Superior temporal gyrus (tissue), 1 donor: ENCODE results near the gene TNS3.
"Not testable (repeated sequence)": the region's sequence is repeated elsewhere in the genome, so short reads cannot be mapped to it uniquely, and the experiment has no call there.

Experiments
- DNase-seq: peaks from one replicate; pipeline ENCODE4 v3.0.0-alpha.2; 2016; ENCODE audit errors: extremely low spot score

TNS3 gene

GRCh38 chr7:47283497-47284131 lies 298.3 kb downstream of the TNS3 start:
- DNase-seq, result no peak

DNA sequence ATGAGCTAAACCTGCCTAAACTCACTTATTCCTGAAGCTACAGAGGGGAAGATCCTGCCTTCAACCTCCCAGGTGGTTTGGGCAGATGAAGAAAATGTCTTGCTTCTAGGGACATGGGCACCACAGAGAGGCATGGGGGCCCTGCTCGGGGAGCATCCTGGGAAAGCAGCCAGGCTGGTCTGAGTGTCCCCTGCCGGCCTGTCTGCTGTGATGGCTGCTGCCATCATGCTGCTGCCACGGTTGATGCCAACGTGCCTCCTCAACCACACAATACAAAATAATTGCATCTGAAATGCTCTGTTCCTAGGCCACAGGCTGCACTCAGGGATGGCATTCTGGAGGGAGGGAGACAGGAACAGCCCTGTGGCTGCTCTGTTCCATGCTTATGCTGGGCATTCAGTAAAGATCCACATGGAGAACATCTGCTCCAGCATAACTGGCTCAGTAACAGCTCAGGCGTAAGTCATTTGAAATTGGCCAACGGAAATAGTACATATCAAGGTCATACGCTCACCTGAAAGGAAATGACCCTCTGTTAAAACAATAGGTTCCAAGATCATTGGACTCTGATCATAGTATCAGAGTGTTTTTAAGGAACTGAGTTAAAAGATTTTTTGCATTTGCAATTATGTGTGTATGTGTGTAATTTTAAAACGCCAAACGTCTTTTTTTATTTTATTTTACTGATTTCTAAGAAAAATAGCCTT lies 299.0 kb downstream of the TNS3 start:
- no peak for DNase-seq

- no peak for DNase-seq
Measured at GRCh38 chr7:47281966-47282643, 299.8 kb downstream of the TNS3 start.

DNA sequence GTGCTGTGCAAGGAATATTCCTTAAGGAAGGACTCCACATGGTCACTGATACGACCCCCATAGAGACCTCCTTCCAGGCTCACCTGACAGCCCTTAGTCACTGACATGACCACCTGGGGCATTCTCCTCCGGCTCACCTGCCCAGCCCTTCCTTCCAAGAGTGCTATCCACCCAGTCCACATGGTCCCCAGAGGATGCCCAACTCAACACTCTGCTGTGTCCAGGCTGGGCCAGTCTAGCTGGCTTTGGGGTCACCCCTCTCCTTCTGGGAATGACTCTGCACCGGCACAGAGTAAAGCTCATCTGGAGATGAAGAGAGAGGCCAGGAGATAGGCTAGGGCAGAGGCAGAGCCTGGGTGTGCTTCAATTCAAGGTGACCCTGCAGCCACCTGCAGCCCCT lies 300.8 kb downstream of the TNS3 start:
- no peak for DNase-seq

- no peak for DNase-seq
Measured at GRCh38 chr7:47280114-47280513, 301.8 kb downstream of the TNS3 start.

- no peak for DNase-seq
Measured at GRCh38 chr7:47278043-47278442, 303.9 kb downstream of the TNS3 start.

DNA sequence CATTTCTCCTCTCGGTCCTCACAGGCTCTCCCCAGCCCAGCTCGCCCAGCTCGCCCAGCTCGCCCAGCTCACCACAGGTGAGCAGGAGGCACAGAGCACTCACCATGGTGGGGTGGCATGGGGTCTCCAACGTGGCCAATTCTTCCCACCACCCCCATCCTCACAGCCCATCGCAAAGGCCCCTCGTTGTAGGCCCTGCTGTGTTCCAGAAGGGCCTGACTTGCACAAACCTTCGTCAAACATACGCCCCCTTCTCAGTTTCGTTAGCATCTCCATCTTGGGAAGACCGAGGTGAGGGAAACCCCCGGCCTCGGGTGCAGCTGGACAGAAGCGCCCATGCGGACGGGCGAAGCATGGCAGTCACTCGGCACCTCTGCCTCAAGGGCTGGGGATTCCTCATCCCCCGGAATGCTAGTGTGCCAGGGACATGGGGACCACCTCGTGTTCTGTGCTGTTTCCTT lies 304.6 kb downstream of the TNS3 start:
- no peak for DNase-seq

DNA sequence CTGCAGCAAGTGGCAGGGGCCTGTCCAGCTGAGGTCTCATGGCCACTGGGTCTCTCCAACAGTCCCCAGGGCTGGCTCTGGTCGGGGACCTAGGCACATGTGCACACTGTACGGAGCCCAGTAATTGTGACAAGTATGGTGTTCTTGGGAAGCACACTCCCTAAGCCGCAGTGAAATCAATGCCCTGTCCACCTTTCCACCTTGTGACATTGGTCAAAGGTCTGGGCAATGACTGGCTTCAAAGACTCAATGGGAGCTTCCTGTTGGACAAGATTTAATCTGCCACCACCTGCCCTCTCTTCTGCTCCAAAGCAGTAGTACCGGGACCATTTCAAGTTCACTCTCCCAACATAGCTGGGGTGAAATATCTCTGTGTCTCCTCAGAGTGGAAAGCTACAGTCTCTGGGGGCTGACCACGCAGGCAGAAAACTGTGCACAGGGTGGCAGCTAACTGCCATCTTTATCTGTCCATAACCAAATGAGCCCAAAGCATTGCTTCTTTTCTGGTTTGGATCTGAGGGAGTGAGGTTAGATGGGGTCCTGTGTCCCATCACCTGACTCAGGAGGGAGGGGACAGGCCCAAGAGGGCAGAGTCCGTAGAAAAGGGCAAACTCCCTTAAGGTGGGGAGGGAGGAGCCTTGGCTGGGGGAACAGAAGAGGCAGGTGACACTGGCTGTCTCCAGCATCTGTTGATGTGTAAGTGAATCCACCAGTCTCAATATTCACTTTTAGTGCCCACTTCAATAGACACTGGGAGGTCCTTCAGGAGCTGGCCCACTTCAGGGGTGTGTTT lies 307.7 kb downstream of the TNS3 start:
- no peak for DNase-seq

GRCh38 chr7:47273088-47273487 lies 308.8 kb downstream of the TNS3 start:
- no peak for DNase-seq

- no peak for DNase-seq
Measured at GRCh38 chr7:47271749-47272148, 310.2 kb downstream of the TNS3 start.

DNA sequence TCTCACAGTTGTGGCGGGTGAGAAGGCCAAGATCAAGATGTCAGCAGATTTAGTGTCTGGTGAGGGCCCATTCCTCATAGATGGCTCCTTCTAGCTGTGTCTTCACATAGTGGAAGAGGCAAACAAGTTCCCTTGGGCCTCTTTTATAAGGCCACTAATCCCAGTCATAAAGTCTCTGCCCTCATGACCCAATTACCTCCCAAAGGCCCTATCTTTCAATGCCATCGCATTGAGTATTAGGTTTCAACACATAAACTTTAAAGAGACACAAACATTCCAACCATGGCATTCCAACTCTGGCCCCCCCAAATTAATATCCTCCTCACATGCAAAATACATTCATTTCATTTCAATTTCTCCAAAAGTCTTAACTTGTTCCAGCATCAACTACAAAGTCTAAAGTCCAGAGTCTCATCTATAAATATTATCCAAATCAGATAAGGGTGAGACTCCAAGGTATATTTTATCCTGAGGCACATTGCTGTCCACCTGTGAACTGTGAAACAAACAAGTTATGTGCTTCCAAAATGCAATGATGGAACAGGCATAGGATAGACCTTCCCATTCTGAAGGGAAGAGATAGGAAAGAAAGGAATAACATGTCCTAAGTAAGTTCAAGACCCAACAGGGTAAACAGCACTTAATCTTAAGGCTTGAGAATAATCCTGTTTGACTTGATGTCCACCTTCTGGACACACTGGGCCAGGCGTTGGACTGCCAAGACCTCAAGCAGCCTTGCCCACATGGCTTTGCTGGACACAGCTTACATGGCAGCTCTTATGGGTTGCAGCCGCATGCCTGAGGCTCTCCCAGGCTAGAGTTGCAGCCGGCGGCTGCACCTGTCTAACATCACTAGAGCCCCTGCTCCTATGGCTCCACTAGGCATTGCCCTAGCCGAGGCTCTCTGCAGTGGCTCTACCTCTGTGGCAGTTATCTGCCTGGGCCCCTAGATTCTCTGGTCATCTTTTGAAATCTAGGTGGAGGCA lies 312.8 kb downstream of the TNS3 start:
- no peak for DNase-seq

- DNase-seq, result no peak
Measured at GRCh38 chr7:47267346-47267745, 314.6 kb downstream of the TNS3 start.

- no peak for DNase-seq
Measured at GRCh38 chr7:47266799-47267198, 315.1 kb downstream of the TNS3 start.

DNA sequence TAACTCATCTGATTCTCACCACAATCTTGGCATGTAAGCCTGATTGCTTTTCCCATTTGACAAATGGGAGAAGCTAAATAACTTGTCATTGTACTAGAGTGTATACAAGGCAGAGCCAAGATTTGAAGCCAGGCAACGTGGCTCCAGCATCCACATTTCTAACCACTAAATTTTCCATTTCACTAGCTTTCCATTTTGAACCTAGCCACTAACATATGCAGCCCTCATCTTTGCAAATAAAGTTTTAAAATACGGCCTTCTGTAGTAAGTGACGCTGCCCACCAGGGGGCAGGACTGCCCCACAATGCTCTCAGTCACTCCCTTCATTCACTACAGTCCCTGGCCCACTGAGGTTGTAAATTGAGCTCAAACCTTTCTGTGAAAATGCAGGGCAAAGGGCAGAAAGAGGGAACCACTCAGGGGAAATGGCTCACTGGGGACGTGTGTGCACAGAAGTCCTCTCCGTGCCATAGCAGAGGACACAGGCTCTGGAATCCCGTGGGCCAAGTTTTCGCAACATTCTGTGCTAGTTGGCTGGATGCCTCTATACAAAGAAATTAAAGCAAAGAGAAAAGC lies 315.7 kb downstream of the TNS3 start:
- peak; percentile 85 for DNase-seq

DNA sequence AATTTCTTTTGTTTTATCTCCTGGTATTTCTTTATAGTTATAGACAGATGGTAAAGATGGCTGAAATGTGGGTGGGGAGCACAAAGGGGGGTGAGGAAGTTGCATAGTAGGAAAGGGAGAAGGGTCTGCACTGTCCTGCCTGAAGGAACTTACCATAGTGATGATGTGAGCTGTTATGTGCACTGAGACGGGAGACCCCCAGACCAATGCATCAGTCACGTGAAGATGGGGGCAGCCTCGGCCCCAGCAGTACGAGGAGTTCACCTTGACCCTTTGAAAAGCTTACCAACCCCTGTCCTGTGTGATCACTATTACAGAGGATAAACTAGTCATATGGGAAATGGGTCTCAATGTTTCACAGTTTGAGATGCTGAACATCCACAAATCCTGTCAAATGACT lies 316.3 kb downstream of the TNS3 start:
- no peak for DNase-seq

GRCh38 chr7:47264021-47264651 lies 317.8 kb downstream of the TNS3 start:
- DNase-seq, result no peak

GRCh38 chr7:47262881-47263280 lies 319.0 kb downstream of the TNS3 start:
- DNase-seq, result no peak

DNA sequence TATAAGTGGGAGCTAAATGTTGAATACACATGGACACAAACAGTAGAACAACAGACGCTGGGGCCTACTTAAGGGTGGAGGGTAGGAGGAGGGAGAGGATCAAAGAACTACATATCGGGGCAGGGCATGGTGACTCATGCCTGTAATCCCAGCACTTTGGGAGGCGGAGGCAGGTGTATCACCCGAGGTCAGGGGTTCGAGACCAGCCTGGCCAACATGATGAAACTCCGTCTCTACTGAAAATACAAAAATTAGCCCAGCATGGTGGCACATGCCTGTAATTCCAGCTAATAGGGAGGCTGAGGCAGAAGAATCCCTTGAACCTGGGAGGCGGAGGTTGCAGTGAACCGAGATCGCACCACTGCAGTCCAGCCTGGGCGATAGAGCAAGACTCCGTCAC lies 319.8 kb downstream of the TNS3 start:
- DNase-seq, result not testable (repeated sequence)

DNA sequence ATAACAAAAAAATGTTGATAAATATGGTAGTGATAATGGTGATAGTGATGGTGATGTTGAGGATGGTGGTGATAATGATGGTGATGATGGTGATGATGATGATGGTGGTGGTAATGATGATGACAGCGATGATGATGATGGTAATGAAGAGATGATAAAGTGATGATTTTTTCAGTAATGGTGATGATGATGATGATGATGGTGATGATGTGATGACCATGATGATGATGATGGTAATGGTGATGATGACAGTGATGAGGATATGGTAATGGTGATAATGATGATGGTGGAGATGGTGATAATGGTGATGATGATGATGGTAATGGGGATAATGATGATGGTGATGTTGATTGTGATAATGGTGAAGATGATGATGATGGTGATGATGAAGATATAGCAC lies 321.6 kb downstream of the TNS3 start:
- DNase-seq, result no peak

GRCh38 chr7:47259682-47260081 lies 322.2 kb downstream of the TNS3 start:
- DNase-seq, result no peak
